MM.1S (cell line): ENCODE results near the gene ZNF778.

Source experiments
- DNase-seq: peaks from one replicate; pipeline ENCODE4 v3.0.0-alpha.2; 2015
- H2AFZ ChIP-seq: fragments of 300-600 bp; sonication (generic); 2 replicates; pipeline ENCODE4 v1.6.0; 2016; ENCODE audit warnings: antibody characterized with exemption, low read length
- H3F3A ChIP-seq: fragments of 300-600 bp; sonication (generic); 2 replicates; pipeline ENCODE4 v1.6.1; 2016; ENCODE audit warnings: mild to moderate bottlenecking, antibody characterized with exemption, low read length, moderate library complexity, mixed read lengths; ENCODE audit not compliant: insufficient read depth
- H3K27ac ChIP-seq: fragments of 300-600 bp; sonication (generic); 2 replicates; pipeline ENCODE4 v1.5.1; 2016; ENCODE audit warnings: mild to moderate bottlenecking, low read length
- H3K27me3 ChIP-seq: fragments of 300-600 bp; sonication (generic); replicated peaks from 2 replicates; pipeline ENCODE4 v1.6.0; 2016; ENCODE audit warnings: low read length; ENCODE audit not compliant: insufficient read depth
- H3K36me3 ChIP-seq: fragments of 300-600 bp; sonication (generic); replicated peaks from 2 replicates; pipeline ENCODE4 v1.6.1; 2016; ENCODE audit warnings: mild to moderate bottlenecking, low read length, mixed read lengths; ENCODE audit not compliant: insufficient read depth
- H3K4me1 ChIP-seq: fragments of 300-600 bp; sonication (generic); 2 replicates; pipeline ENCODE4 v1.6.1; 2016; ENCODE audit warnings: low read length, mixed read lengths
- H3K4me2 ChIP-seq: fragments of 300-600 bp; sonication (generic); 2 replicates; pipeline ENCODE4 v1.6.0; 2016; ENCODE audit warnings: low read depth, low read length
- H3K4me3 ChIP-seq: fragments of 300-600 bp; sonication (generic); 2 replicates; pipeline ENCODE4 v1.5.1; 2016; ENCODE audit warnings: low read length, mixed read lengths
- H3K79me2 ChIP-seq: fragments of 300-600 bp; sonication (generic); 2 replicates; pipeline ENCODE4 v1.6.1; 2016; ENCODE audit warnings: mixed run types, low read length, mixed read lengths
- H3K9ac ChIP-seq: fragments of 300-600 bp; sonication (generic); 2 replicates; pipeline ENCODE4 v1.6.1; 2016; ENCODE audit warnings: low read length, mixed read lengths
- H3K9me2 ChIP-seq: fragments of 300-600 bp; sonication (generic); replicated peaks from 2 replicates; pipeline ENCODE4 v1.6.1; 2016; ENCODE audit warnings: mild to moderate bottlenecking, low read length, mixed read lengths; ENCODE audit not compliant: insufficient read depth
- H3K9me3 ChIP-seq: fragments of 300-600 bp; sonication (generic); replicated peaks from 2 replicates; pipeline ENCODE4 v1.6.1; 2016; ENCODE audit warnings: mild to moderate bottlenecking, low read length, mixed read lengths; ENCODE audit not compliant: insufficient read depth
- H4K20me1 ChIP-seq: fragments of 300-600 bp; sonication (generic); 2 replicates; pipeline ENCODE4 v1.6.1; 2016; ENCODE audit warnings: mild to moderate bottlenecking, low read length, moderate library complexity, mixed read lengths; ENCODE audit not compliant: insufficient read depth
- CTCF ChIP-seq: fragments of 300-600 bp; sonication (generic); IDR thresholded peaks from 2 replicates; pipeline ENCODE4 v1.5.1; 2016; ENCODE audit warnings: antibody characterized with exemption, low read length, mixed read lengths
- EZH2 ChIP-seq: fragments of 300-600 bp; sonication (generic); optimal IDR thresholded peaks from 2 replicates; pipeline ENCODE3; 2017; ENCODE audit warnings: low read depth, mild to moderate bottlenecking, antibody characterized with exemption, low read length, mixed read lengths
- EZH2phosphoT487 ChIP-seq: fragments of 300-600 bp; sonication (generic); IDR thresholded peaks from 2 replicates; pipeline ENCODE4 v1.6.1; 2018; ENCODE audit warnings: antibody characterized with exemption, low read length

Gene ZNF778

GRCh38 chr16:89219365-89219764 lies 1.9 kb downstream of the ZNF778 start:
- Histone ChIP-seq H3K4me2 (no peak overlapping the region), H3K9ac (no peak overlapping the region), H3K79me2 (0 out of 2 replicates have a peak, but pooled peaks cover 4% of the 10 kb centered on the region), H3K36me3 (no peaks in the 10 kb centered on the region), H3K27me3 (no peaks in the 10 kb centered on the region), H4K20me1 (no peaks in the 10 kb centered on the region), H3K4me3 (no peak overlapping the region), H3K9me2 (no peaks in the 10 kb centered on the region), H3K9me3 (no peaks in the 10 kb centered on the region), H3F3A (peaks cover 4% of the 10 kb centered on the region; the same call in 1 of the 2 replicates), H3K27ac (no peak overlapping the region), H2AFZ (no peak overlapping the region), H3K4me1 (no peaks in the 10 kb centered on the region)
- no peak for DNase-seq
- TF ChIP-seq EZH2 = no peak
- no peak for TF ChIP-seq EZH2phosphoT487
- TF ChIP-seq CTCF = no peak

- Histone ChIP-seq H3K4me2 (no peak overlapping the region), H3K9me3 (no peaks in the 10 kb centered on the region), H3K27ac (no peak overlapping the region), H4K20me1 (no peaks in the 10 kb centered on the region), H3K36me3 (no peaks in the 10 kb centered on the region), H3K27me3 (no peaks in the 10 kb centered on the region), H3F3A (peaks cover 4% of the 10 kb centered on the region; the same call in 1 of the 2 replicates), H3K4me1 (no peaks in the 10 kb centered on the region), H3K79me2 (0 out of 2 replicates have a peak, but pooled peaks cover 4% of the 10 kb centered on the region), H3K9ac (no peak overlapping the region), H2AFZ (no peak overlapping the region), H3K4me3 (no peak overlapping the region), H3K9me2 (no peaks in the 10 kb centered on the region)
- DNase-seq = no peak
- TF ChIP-seq CTCF (no peak), EZH2 (no peak), EZH2phosphoT487 (no peak)
Observed at GRCh38 chr16:89221604-89222003, 4.1 kb downstream of the ZNF778 start.

GRCh38 chr16:89222931-89223330 lies 5.4 kb downstream of the ZNF778 start:
- no peak for DNase-seq
- Histone ChIP-seq H3K4me3 (no peak overlapping the region), H3F3A (no peaks in the 10 kb centered on the region), H3K36me3 (no peaks in the 10 kb centered on the region), H3K9ac (no peak overlapping the region), H3K4me1 (no peaks in the 10 kb centered on the region), H4K20me1 (no peaks in the 10 kb centered on the region), H3K9me3 (no peaks in the 10 kb centered on the region), H3K27me3 (no peaks in the 10 kb centered on the region), H3K27ac (no peak overlapping the region), H2AFZ (no peak overlapping the region), H3K9me2 (no peaks in the 10 kb centered on the region), H3K79me2 (0 out of 2 replicates have a peak, but pooled peaks cover 1% of the 10 kb centered on the region), H3K4me2 (no peak overlapping the region)
- no peak for TF ChIP-seq CTCF
- no peak for TF ChIP-seq EZH2
- no peak for TF ChIP-seq EZH2phosphoT487
